OCI-LY3 (cell line): Measurements from ENCODE around the gene FGD1.

ENCODE experiments used
- H2AFZ ChIP-seq: fragments of 200-600, 300-600 bp; shearing (Covaris generic); 2 replicates; pipeline ENCODE4 v1.6.0; 2014; ENCODE audit warnings: antibody characterized with exemption, low read depth, low read length
- H3K27ac ChIP-seq: fragments of 200-600, 300-600 bp; sonication (generic); 2 replicates; pipeline ENCODE4 v1.5.1; 2014; ENCODE audit warnings: mild to moderate bottlenecking, low read length, moderate library complexity, mixed read lengths
- H3K27me3 ChIP-seq: fragments of 200-600, 300-600 bp; sonication (generic); 2 replicates; pipeline ENCODE4 v1.6.1; 2014; ENCODE audit warnings: low read depth, low read length, mixed read lengths
- H3K36me3 ChIP-seq: fragments of 200-600, 300-600 bp; sonication (generic); replicated peaks from 2 replicates; pipeline ENCODE3; 2014; ENCODE audit warnings: low read depth, low read length, mixed read lengths
- H3K4me1 ChIP-seq: fragments of 300-600, 200-600 bp; sonication (generic); 2 replicates; pipeline ENCODE4 v1.6.1; 2014; ENCODE audit warnings: low read length, mixed read lengths
- H3K4me2 ChIP-seq: fragments of 200-600, 300-600 bp; sonication (generic); 2 replicates; pipeline ENCODE4 v1.6.1; 2014; ENCODE audit warnings: low read length, mixed read lengths
- H3K4me3 ChIP-seq: fragments of 300-600, 200-600 bp; sonication (generic); 2 replicates; pipeline ENCODE4 v1.5.1; 2014; ENCODE audit warnings: antibody characterized with exemption, mild to moderate bottlenecking, low read length, moderate library complexity
- H3K79me2 ChIP-seq: fragments of 300-600, 200-600 bp; shearing (Covaris generic); 2 replicates; pipeline ENCODE4 v1.6.1; 2014; ENCODE audit warnings: mild to moderate bottlenecking, low read length, mixed read lengths
- H3K9ac ChIP-seq: fragments of 300-600, 200-600 bp; shearing (Covaris generic); 2 replicates; pipeline ENCODE4 v1.6.0; 2014; ENCODE audit warnings: mild to moderate bottlenecking, low read length, moderate library complexity
- H3K9me3 ChIP-seq: fragments of 200-600, 300-600 bp; shearing (Covaris generic); 2 replicates; pipeline ENCODE4 v1.6.1; 2014; ENCODE audit warnings: low read length, mixed read lengths; ENCODE audit not compliant: insufficient read depth
- H4K20me1 ChIP-seq: fragments of 200-600, 300-600 bp; sonication (generic); 2 replicates; pipeline ENCODE4 v1.6.1; 2016; ENCODE audit warnings: low read length, mixed read lengths; ENCODE audit not compliant: insufficient read depth
- CTCF ChIP-seq: fragments of 200-600, 300-600 bp; sonication (generic); IDR thresholded peaks from 2 replicates; pipeline ENCODE4 v1.5.1; 2014; ENCODE audit warnings: antibody characterized with exemption, low read length, low read depth
- EZH2phosphoT487 ChIP-seq: fragments of 200-600 bp; shearing (Covaris generic); IDR thresholded peaks from 2 replicates; pipeline ENCODE4 v1.6.1; 2018; ENCODE audit warnings: antibody characterized with exemption, mixed run types, low read depth

The FGD1 gene

DNA sequence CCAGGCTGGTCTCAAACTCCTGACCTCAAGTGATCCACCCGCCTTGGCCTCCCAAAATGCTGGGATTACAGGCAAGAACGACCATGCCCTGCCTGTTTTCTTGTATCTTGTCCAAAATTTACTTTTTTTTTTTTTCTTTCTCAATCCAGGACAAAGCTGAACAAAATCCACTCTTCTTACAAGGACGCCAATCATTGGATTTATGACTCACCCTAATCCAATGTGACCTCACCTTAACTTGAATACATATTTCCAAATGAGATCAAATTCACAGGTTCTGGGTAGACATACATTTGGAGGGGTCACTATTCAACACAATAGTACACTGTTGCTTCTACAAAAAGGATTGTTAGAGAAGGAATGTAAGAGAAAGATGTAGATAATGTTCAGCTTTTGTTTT lies 73.9 kb downstream of the FGD1 start:
- Histone ChIP-seq H3K36me3 (no peaks in the 10 kb centered on the region), H3K4me2 (no peak overlapping the region), H3K27me3 (no peaks in the 10 kb centered on the region), H3K27ac (no peak overlapping the region), H4K20me1 (no peaks in the 10 kb centered on the region), H3K9me3 (no peaks in the 10 kb centered on the region), H3K4me1 (no peaks in the 10 kb centered on the region), H2AFZ (no peak overlapping the region), H3K9ac (no peak overlapping the region), H3K79me2 (no peaks in the 10 kb centered on the region), H3K4me3 (no peak overlapping the region)
- TF ChIP-seq EZH2phosphoT487, result no peak

- Histone ChIP-seq H3K4me3 (no peak overlapping the region), H2AFZ (no peak overlapping the region), H3K9ac (no peak overlapping the region), H3K4me2 (no peak overlapping the region), H3K79me2 (no peaks in the 10 kb centered on the region), H3K27ac (no peak overlapping the region), H3K27me3 (no peaks in the 10 kb centered on the region), H3K9me3 (no peaks in the 10 kb centered on the region), H4K20me1 (no peaks in the 10 kb centered on the region), H3K4me1 (no peaks in the 10 kb centered on the region), H3K36me3 (no peaks in the 10 kb centered on the region)
- TF ChIP-seq EZH2phosphoT487 (no peak), CTCF (no peak)
Measured at GRCh38 chrX:54419559-54420302, 76.3 kb downstream of the FGD1 start.

- Histone ChIP-seq H3K4me2 (no peak overlapping the region), H3K79me2 (no peaks in the 10 kb centered on the region), H3K9me3 (no peaks in the 10 kb centered on the region), H3K27me3 (no peaks in the 10 kb centered on the region), H3K36me3 (no peaks in the 10 kb centered on the region), H3K4me3 (no peak overlapping the region), H3K4me1 (no peaks in the 10 kb centered on the region), H3K27ac (no peak overlapping the region), H2AFZ (no peak overlapping the region), H4K20me1 (no peaks in the 10 kb centered on the region), H3K9ac (no peak overlapping the region)
- TF ChIP-seq EZH2phosphoT487 (no peak), CTCF (no peak)
Measured at GRCh38 chrX:54416965-54417364, 79.1 kb downstream of the FGD1 start.

GRCh38 chrX:54415534-54416350 lies 80.3 kb downstream of the FGD1 start:
- no peaks in the 10 kb centered on the region for H3K9me3 ChIP-seq
- H3K4me1 ChIP-seq, result no peaks in the 10 kb centered on the region
- H3K36me3 ChIP-seq, result no peaks in the 10 kb centered on the region
- TF ChIP-seq EZH2phosphoT487 (no peak), CTCF (no peak)
- no peaks in the 10 kb centered on the region for H3K79me2 ChIP-seq
- no peak overlapping the region for H3K4me2 ChIP-seq
- H3K27ac ChIP-seq, result no peak overlapping the region
- H2AFZ ChIP-seq, result no peak overlapping the region
- no peaks in the 10 kb centered on the region for H4K20me1 ChIP-seq
- no peaks in the 10 kb centered on the region for H3K27me3 ChIP-seq
- no peak overlapping the region for H3K9ac ChIP-seq
- no peak overlapping the region for H3K4me3 ChIP-seq
